Activated B cell treated with CpG ODN at 0.5 μM for 24 hours (primary cell): ENCODE results near the gene IL2RA. TPM values are rescaled to one million over a fixed set of nuclear protein-coding genes. Genes with fewer than 3 reads are reported as not detected.
"Not testable (repeated sequence)": the region's sequence is repeated elsewhere in the genome, so short reads cannot be mapped to it uniquely, and the experiment has no call there.

ENCODE experiments used
- ATAC-seq: fragments of 200-7000 bp; cut with Tn5 transposase; one replicate; pipeline ENCODE4 v1.10.0; 2021; ENCODE audit warnings: low read depth, mild to moderate bottlenecking, moderate library complexity
- CTCF ChIA-PET: fragments of 350-600 bp; sonication (Branson Sonifier 250); formaldehyde crosslinking; loops from one replicate; lab custom pipeline; 2021; ENCODE audit warnings: antibody characterized with exemption; lab: Charles Lee
- POLR2A ChIA-PET: fragments of 350-600 bp; sonication (Branson Sonifier 250); formaldehyde crosslinking; loops from one replicate; lab custom pipeline; 2021; ENCODE audit warnings: antibody characterized with exemption; lab: Charles Lee
- DNase-seq: peaks from one replicate; pipeline ENCODE4 v3.0.0; 2022
- H3K27ac Mint-ChIP-seq: one replicate; pipeline ENCODE4 v1.8.0; 2020; ENCODE audit warnings: mixed read lengths
- H3K27me3 Mint-ChIP-seq: one replicate; pipeline ENCODE4 v1.8.0; 2021; ENCODE audit warnings: mixed read lengths
- H3K36me3 Mint-ChIP-seq: one replicate; pipeline ENCODE4 v1.8.0; 2021; ENCODE audit warnings: low read depth, mixed read lengths
- H3K4me1 Mint-ChIP-seq: one replicate; pipeline ENCODE4 v1.8.0; 2021; ENCODE audit warnings: mixed read lengths
- H3K4me3 Mint-ChIP-seq: one replicate; pipeline ENCODE4 v1.8.0; 2020; ENCODE audit warnings: mild to moderate bottlenecking, mixed read lengths
- H3K9me3 Mint-ChIP-seq: one replicate; pipeline ENCODE4 v1.8.0; 2020; ENCODE audit warnings: mixed read lengths
- CTCF ChIP-seq: fragments of 200-600 bp; IDR thresholded peaks from one replicate; pipeline ENCODE4 v1.8.0; 2022; ENCODE audit warnings: antibody characterized with exemption, mild to moderate bottlenecking
- intact Hi-C: fragments of 100-400 bp; cut with micrococcal nuclease; formaldehyde crosslinking; loops from one replicate; pipeline ENCODE4 v1.15.1; 2024
- total RNA-seq: library from RNA; stranded (reverse); gene quantifications from 2 replicates; pipeline ENCODE4 v1.2.3, GENCODE V29; 2022

Gene IL2RA
- total RNA-seq, 1 donor from 2014 or later: 160 TPM

- CTCF ChIA-PET: no interaction called here
- H3K27me3 Mint-ChIP-seq: no peaks in the 10 kb centered on the region
- H3K4me3 Mint-ChIP-seq: no peak overlapping the region
- peaks cover 10% of the 10 kb centered on the region for H3K9me3 Mint-ChIP-seq
- intact Hi-C loops: no loop called here
- POLR2A ChIA-PET: interaction anchor here (1.3 kb wide), 1 partner anchor 45 kb away, joined by 3 read pairs; no protein-coding TSS in a partner anchor
- peaks cover 9% of the 10 kb centered on the region for H3K36me3 Mint-ChIP-seq
- DNase-seq (no peak), ATAC-seq (no peak)
- peaks cover 15% of the 10 kb centered on the region for H3K4me1 Mint-ChIP-seq
- TF ChIP-seq CTCF: no peak
- no peak overlapping the region for H3K27ac Mint-ChIP-seq
These were observed 55.6 kb downstream of the IL2RA start for GRCh38 chr10:6006546-6006945.

GRCh38 chr10:6005856-6006395 lies 56.2 kb downstream of the IL2RA start:
- TF ChIP-seq CTCF: no peak
- H3K4me3 Mint-ChIP-seq: no peak overlapping the region
- ATAC-seq (no peak), DNase-seq (no peak)
- intact Hi-C loops: no loop called here
- H3K36me3 Mint-ChIP-seq: peaks cover 2% of the 10 kb centered on the region
- no peak overlapping the region for H3K27ac Mint-ChIP-seq
- no peaks in the 10 kb centered on the region for H3K27me3 Mint-ChIP-seq
- ChIA-PET CTCF (no interaction called here), POLR2A (interaction anchor here (1.3 kb wide), 1 partner anchor 45 kb away, joined by 3 read pairs; no protein-coding TSS in a partner anchor)
- peaks cover 10% of the 10 kb centered on the region for H3K9me3 Mint-ChIP-seq
- peaks cover 15% of the 10 kb centered on the region for H3K4me1 Mint-ChIP-seq

- CTCF ChIA-PET, H3K27me3 Mint-ChIP-seq, intact Hi-C loops, DNase-seq, POLR2A ChIA-PET, H3K27ac Mint-ChIP-seq, H3K36me3 Mint-ChIP-seq, H3K4me3 Mint-ChIP-seq, ATAC-seq: not testable (repeated sequence)
- peaks cover 15% of the 10 kb centered on the region for H3K4me1 Mint-ChIP-seq
- H3K9me3 Mint-ChIP-seq: peaks cover 10% of the 10 kb centered on the region
These were observed 56.9 kb downstream of the IL2RA start for GRCh38 chr10:6005161-6005804.

GRCh38 chr10:6002809-6003510 lies 59.2 kb downstream of the IL2RA start:
- intact Hi-C loops: no loop called here
- no peak for ATAC-seq
- Mint-ChIP-seq H3K27ac (no peak overlapping the region), H3K4me1 (peaks cover 2% of the 10 kb centered on the region), H3K36me3 (no peaks in the 10 kb centered on the region), H3K27me3 (peaks cover 5% of the 10 kb centered on the region), H3K4me3 (no peak overlapping the region), H3K9me3 (peaks cover 10% of the 10 kb centered on the region)
- POLR2A ChIA-PET: no interaction called here
- DNase-seq: no peak
- no peak for TF ChIP-seq CTCF
- CTCF ChIA-PET: no interaction called here

GRCh38 chr10:5999440-6000165 lies 62.6 kb downstream of the IL2RA start:
- Mint-ChIP-seq H3K27ac (no peak overlapping the region), H3K4me1 (no peaks in the 10 kb centered on the region), H3K9me3 (no peaks in the 10 kb centered on the region), H3K4me3 (no peak overlapping the region), H3K27me3 (peaks cover 5% of the 10 kb centered on the region), H3K36me3 (no peaks in the 10 kb centered on the region)
- intact Hi-C loops: no loop called here
- ATAC-seq (no peak), DNase-seq (no peak)
- TF ChIP-seq CTCF: no peak
- ChIA-PET CTCF (no interaction called here), POLR2A (interaction anchor here (1.1 kb wide), 1 partner anchor 23 kb away, joined by 7 read pairs; no protein-coding TSS in a partner anchor)
